Measurements from ENCODE around the gene ADSL.

DNA sequence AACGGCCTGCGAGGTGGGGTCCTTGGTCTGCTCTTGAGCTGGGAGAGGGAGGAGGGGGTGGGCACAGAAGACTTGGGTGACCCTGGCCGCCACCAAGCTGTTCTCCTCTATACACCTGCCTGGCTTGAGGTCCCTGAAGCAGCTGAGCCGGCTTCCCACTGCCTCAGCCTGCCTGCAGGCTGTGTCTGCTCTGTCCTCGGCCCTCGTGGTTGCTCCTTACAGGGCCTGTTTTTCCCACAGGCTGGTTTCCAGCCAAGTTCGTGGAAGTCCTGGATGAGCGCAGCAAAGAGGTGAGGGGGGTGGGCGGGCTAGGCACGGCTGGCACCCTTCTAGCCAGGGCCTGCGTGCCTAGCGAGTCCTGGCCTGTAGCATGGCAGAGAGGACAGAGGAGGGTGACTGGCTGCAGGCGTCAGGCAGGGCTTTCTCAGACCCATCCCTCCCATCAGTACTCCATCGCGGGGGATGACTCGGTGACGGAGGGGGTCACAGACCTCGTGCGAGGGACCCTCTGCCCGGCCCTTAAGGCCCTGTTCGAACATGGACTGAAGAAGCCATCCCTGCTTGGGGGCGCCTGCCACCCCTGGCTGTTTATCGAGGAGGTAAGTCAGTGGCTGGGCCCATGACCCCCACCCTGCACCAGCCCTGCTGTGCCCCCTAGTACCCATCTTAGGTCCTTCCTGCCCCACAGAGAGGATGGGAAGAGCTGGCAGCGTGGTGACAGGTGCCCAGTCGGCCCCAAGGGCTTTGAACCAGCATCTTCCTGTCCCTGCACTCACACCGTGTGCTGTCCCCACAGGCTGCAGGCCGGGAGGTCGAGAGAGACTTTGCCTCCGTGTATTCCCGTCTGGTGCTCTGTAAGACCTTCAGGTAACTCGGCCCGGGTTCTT is 61.8 kb downstream of the ADSL start:
- TF ChIP-seq, protein P1, sequence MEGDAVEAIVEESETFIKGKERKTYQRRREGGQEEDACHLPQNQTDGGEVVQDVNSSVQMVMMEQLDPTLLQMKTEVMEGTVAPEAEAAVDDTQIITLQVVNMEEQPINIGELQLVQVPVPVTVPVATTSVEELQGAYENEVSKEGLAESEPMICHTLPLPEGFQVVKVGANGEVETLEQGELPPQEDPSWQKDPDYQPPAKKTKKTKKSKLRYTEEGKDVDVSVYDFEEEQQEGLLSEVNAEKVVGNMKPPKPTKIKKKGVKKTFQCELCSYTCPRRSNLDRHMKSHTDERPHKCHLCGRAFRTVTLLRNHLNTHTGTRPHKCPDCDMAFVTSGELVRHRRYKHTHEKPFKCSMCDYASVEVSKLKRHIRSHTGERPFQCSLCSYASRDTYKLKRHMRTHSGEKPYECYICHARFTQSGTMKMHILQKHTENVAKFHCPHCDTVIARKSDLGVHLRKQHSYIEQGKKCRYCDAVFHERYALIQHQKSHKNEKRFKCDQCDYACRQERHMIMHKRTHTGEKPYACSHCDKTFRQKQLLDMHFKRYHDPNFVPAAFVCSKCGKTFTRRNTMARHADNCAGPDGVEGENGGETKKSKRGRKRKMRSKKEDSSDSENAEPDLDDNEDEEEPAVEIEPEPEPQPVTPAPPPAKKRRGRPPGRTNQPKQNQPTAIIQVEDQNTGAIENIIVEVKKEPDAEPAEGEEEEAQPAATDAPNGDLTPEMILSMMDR (conservative IDR thresholded peaks at IDR 0.05), result no peak
- no peak for TF ChIP-seq ZFX (IDR thresholded peaks at IDR 0.05)

All from C4-2B (cell line).